PC-9 (cell line): ENCODE measurements around the gene LRRC53.

Experiments used
- CTCF ChIP-seq: fragments of 200-600 bp; sonication (generic); conservative IDR thresholded peaks from 2 replicates; pipeline ENCODE4 v1.6.1; 2017; ENCODE audit warnings: mixed run types, antibody characterized with exemption, mild to moderate bottlenecking, moderate library complexity
- EZH2 ChIP-seq: fragments of 200-600 bp; sonication (generic); IDR thresholded peaks from 2 replicates; pipeline ENCODE4 v1.8.0; 2017; ENCODE audit warnings: antibody characterized with exemption, low read depth

GRCh38 chr1:74530892-74531291 lies 18.5 kb upstream of the LRRC53 start:
- TF ChIP-seq CTCF (no peak), EZH2 (no peak)
